ENCODE measurements around the gene RPL10A.

DNA sequence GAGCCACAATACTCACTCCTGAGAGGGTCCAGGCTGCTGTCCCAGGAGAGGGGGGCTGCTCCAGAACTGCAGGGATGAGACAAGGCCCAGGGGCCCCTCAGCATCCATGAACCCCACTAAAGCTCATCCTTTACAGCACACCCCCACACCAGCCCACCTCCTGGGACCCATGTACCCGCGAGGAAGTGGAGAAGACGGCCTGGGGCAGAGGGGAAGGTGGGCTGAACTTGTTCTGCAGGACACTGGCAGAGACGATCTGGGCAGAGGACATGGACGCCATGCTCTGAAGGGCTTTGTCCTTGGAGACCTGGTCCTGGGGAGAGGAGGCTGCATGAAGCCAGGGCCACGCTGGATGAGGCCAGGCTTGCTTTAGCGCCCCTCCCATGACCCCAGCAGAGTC is 10.1 kb downstream of the RPL10A start:
- TF ChIP-seq, protein P1, sequence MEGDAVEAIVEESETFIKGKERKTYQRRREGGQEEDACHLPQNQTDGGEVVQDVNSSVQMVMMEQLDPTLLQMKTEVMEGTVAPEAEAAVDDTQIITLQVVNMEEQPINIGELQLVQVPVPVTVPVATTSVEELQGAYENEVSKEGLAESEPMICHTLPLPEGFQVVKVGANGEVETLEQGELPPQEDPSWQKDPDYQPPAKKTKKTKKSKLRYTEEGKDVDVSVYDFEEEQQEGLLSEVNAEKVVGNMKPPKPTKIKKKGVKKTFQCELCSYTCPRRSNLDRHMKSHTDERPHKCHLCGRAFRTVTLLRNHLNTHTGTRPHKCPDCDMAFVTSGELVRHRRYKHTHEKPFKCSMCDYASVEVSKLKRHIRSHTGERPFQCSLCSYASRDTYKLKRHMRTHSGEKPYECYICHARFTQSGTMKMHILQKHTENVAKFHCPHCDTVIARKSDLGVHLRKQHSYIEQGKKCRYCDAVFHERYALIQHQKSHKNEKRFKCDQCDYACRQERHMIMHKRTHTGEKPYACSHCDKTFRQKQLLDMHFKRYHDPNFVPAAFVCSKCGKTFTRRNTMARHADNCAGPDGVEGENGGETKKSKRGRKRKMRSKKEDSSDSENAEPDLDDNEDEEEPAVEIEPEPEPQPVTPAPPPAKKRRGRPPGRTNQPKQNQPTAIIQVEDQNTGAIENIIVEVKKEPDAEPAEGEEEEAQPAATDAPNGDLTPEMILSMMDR (IDR thresholded peaks at IDR 0.05) = no peak
- TF ChIP-seq MAZ (IDR thresholded peaks at IDR 0.05; ENCODE audit: borderline replicate concordance, low read depth, low read length) (no peak), RAD21 (conservative IDR thresholded peaks at IDR 0.05 in 1 of 2, IDR thresholded peaks at IDR 0.05 in 1 of 2) (no peak), POLR2A (IDR thresholded peaks at IDR 0.05; ENCODE audit: low read length) (no peak), POLR2AphosphoS2 (conservative IDR thresholded peaks at IDR 0.05; ENCODE audit: low read length) (no peak), NFE2L2 (conservative IDR thresholded peaks at IDR 0.05; ENCODE audit: low read length) (no peak)
- TF ChIP-seq, protein P2, sequence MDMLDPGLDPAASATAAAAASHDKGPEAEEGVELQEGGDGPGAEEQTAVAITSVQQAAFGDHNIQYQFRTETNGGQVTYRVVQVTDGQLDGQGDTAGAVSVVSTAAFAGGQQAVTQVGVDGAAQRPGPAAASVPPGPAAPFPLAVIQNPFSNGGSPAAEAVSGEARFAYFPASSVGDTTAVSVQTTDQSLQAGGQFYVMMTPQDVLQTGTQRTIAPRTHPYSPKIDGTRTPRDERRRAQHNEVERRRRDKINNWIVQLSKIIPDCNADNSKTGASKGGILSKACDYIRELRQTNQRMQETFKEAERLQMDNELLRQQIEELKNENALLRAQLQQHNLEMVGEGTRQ (IDR thresholded peaks at IDR 0.05) = no peak

Measured in A549 (cell line).